ENCODE measurements around the gene GNAI1.

The GNAI1 gene

DNA sequence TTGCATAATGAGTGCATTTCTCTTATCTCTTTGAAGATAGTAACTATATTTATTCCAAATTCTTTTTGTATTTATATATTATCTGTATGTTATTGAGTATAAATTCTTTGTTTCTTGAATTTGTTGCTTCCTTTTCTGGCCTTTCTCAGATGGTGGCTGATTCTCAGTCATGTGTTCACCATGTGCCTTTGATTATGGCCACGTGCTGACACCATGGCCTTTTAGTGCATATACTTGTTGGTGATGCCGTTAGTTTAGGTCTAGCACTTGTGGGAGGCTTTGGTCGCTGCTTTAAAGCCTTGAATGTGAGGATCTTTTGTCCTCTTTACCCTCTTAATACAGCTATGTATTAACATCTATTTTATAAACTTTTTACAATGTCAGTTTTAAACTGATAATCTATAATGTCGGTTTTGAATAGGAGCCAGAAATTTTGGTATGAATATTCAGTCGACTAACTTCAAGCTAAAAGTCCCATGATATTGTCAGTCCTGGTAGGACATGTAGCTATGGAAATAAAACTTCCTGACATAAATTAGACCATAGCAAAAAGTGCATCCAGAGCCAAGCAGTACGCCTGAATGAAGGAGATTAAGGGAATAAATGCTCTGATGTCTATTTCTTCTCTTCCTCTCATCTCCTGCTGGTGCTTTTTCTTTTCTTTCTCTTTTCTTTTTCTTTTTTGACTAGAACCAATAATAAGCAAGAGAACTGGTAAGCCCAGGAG, 130.3 kb downstream of the GNAI1 start:
- H3K27ac ChIP-seq (ENCODE audit: low read depth, low read length), result no peak overlapping the region
- H3K4me3 ChIP-seq (ENCODE audit: low read length), result no peak overlapping the region
- H3K4me2 ChIP-seq (ENCODE audit: low read length), result no peak overlapping the region
- no peaks in the 10 kb centered on the region for H3F3A ChIP-seq (ENCODE audit: control insufficient read depth, insufficient read depth)
- H3K27me3 ChIP-seq (ENCODE audit: control insufficient read depth, low read length), result no peaks in the 10 kb centered on the region
- no peaks in the 10 kb centered on the region for H4K20me1 ChIP-seq (ENCODE audit: control insufficient read depth, insufficient read depth, low read depth, low read length)
- H3K4me1 ChIP-seq (ENCODE audit: control insufficient read depth, low read length), result no peaks in the 10 kb centered on the region
- no peaks in the 10 kb centered on the region for H3K79me2 ChIP-seq (ENCODE audit: control insufficient read depth, low read length)
- no peaks in the 10 kb centered on the region for H3K9me3 ChIP-seq (ENCODE audit: control insufficient read depth, insufficient read depth, low read length)
- no peak for TF ChIP-seq EZH2phosphoT487 (IDR thresholded peaks at IDR 0.05; ENCODE audit: borderline replicate concordance, low read length)
- H3K9me2 ChIP-seq (replicated peaks; ENCODE audit: control insufficient read depth, low read length), result no peaks in the 10 kb centered on the region
- H3K36me3 ChIP-seq (ENCODE audit: control insufficient read depth, low read length), result no peaks in the 10 kb centered on the region

GRCh38 chr7:80272560-80273239, 138.1 kb downstream of the GNAI1 start:
- Histone ChIP-seq H3K4me1 (ENCODE audit: control insufficient read depth, low read length) (no peaks in the 10 kb centered on the region), H3K27ac (ENCODE audit: low read depth, low read length) (no peak overlapping the region), H3K4me2 (ENCODE audit: low read length) (no peak overlapping the region), H3K9me2 (replicated peaks; ENCODE audit: control insufficient read depth, low read length) (no peaks in the 10 kb centered on the region), H3K9me3 (ENCODE audit: control insufficient read depth, insufficient read depth, low read length) (no peaks in the 10 kb centered on the region), H3K27me3 (ENCODE audit: control insufficient read depth, low read length) (no peaks in the 10 kb centered on the region), H3K4me3 (ENCODE audit: low read length) (no peak overlapping the region), H3K79me2 (ENCODE audit: control insufficient read depth, low read length) (no peaks in the 10 kb centered on the region), H3F3A (ENCODE audit: control insufficient read depth, insufficient read depth) (no peaks in the 10 kb centered on the region), H4K20me1 (ENCODE audit: control insufficient read depth, insufficient read depth, low read depth, low read length) (no peaks in the 10 kb centered on the region), H3K36me3 (ENCODE audit: control insufficient read depth, low read length) (no peaks in the 10 kb centered on the region)
- no peak for TF ChIP-seq EZH2phosphoT487 (IDR thresholded peaks at IDR 0.05; ENCODE audit: borderline replicate concordance, low read length)

- no peak for TF ChIP-seq EZH2phosphoT487 (IDR thresholded peaks at IDR 0.05; ENCODE audit: borderline replicate concordance, low read length)
- TF ChIP-seq CTCF (IDR thresholded peaks at IDR 0.05; ENCODE audit: low read depth, low read length, poor library complexity, severe bottlenecking), result no peak
- H3K79me2 ChIP-seq (ENCODE audit: control insufficient read depth, low read length), result no peaks in the 10 kb centered on the region
- no peaks in the 10 kb centered on the region for H4K20me1 ChIP-seq (ENCODE audit: control insufficient read depth, insufficient read depth, low read depth, low read length)
- H3K9me3 ChIP-seq (ENCODE audit: control insufficient read depth, insufficient read depth, low read length), result no peaks in the 10 kb centered on the region
- no peak overlapping the region for H3K4me2 ChIP-seq (ENCODE audit: low read length)
- no peak overlapping the region for H3K27ac ChIP-seq (ENCODE audit: low read depth, low read length)
- no peaks in the 10 kb centered on the region for H3F3A ChIP-seq (ENCODE audit: control insufficient read depth, insufficient read depth)
- H3K4me3 ChIP-seq (ENCODE audit: low read length), result no peak overlapping the region
- H3K9me2 ChIP-seq (replicated peaks; ENCODE audit: control insufficient read depth, low read length), result no peaks in the 10 kb centered on the region
- no peaks in the 10 kb centered on the region for H3K27me3 ChIP-seq (ENCODE audit: control insufficient read depth, low read length)
- no peaks in the 10 kb centered on the region for H3K36me3 ChIP-seq (ENCODE audit: control insufficient read depth, low read length)
- no peaks in the 10 kb centered on the region for H3K4me1 ChIP-seq (ENCODE audit: control insufficient read depth, low read length)
Observed at GRCh38 chr7:80273327-80273726, 138.7 kb downstream of the GNAI1 start.

GRCh38 chr7:80275192-80275605, 140.6 kb downstream of the GNAI1 start:
- no peaks in the 10 kb centered on the region for H4K20me1 ChIP-seq (ENCODE audit: control insufficient read depth, insufficient read depth, low read depth, low read length)
- H3K4me1 ChIP-seq (ENCODE audit: control insufficient read depth, low read length), result no peaks in the 10 kb centered on the region
- no peaks in the 10 kb centered on the region for H3K79me2 ChIP-seq (ENCODE audit: control insufficient read depth, low read length)
- H3K27ac ChIP-seq (ENCODE audit: low read depth, low read length), result no peak overlapping the region
- no peak overlapping the region for H3K4me3 ChIP-seq (ENCODE audit: low read length)
- TF ChIP-seq EZH2phosphoT487 (IDR thresholded peaks at IDR 0.05; ENCODE audit: borderline replicate concordance, low read length) (no peak), CTCF (IDR thresholded peaks at IDR 0.05; ENCODE audit: low read depth, low read length, poor library complexity, severe bottlenecking) (no peak)
- no peaks in the 10 kb centered on the region for H3K36me3 ChIP-seq (ENCODE audit: control insufficient read depth, low read length)
- no peaks in the 10 kb centered on the region for H3K9me2 ChIP-seq (replicated peaks; ENCODE audit: control insufficient read depth, low read length)
- no peaks in the 10 kb centered on the region for H3K9me3 ChIP-seq (ENCODE audit: control insufficient read depth, insufficient read depth, low read length)
- H3K4me2 ChIP-seq (ENCODE audit: low read length), result no peak overlapping the region
- no peaks in the 10 kb centered on the region for H3F3A ChIP-seq (ENCODE audit: control insufficient read depth, insufficient read depth)
- no peaks in the 10 kb centered on the region for H3K27me3 ChIP-seq (ENCODE audit: control insufficient read depth, low read length)
